Fibroblast of skin of scalp (primary cell): ENCODE results near the gene CPEB1.
"Not testable (repeated sequence)": the region's sequence is repeated elsewhere in the genome, so short reads cannot be mapped to it uniquely, and the experiment has no call there.

Experiments used
- DNase-seq: peaks from one replicate; pipeline ENCODE4 v3.0.0-alpha.2; 2013

CPEB1 gene

DNA sequence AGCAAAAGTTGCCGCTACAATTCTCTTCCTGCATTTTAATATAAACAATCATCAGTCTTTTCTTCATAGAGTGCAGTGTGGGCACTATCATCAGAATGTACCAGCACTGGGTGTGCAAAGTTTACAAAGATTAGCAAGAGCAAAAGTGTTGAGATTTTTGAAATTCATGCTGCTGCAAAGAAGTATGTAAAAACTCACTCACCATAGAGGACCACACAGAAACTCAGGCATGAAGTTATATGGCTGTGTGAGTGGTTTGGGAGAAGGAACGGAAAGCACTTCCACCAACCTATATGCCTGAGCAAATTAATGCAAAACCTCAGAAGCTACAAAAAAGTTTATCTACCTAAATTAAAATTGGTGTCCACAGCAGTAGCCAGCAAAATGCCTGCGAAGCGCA, 139.5 kb downstream of the CPEB1 start:
- DNase-seq, result peak; percentile 20

- DNase-seq, result not testable (repeated sequence)
These were observed 140.1 kb downstream of the CPEB1 start for GRCh38 chr15:82507087-82507486.

GRCh38 chr15:82505842-82506241, 141.3 kb downstream of the CPEB1 start:
- not testable (repeated sequence) for DNase-seq

DNA sequence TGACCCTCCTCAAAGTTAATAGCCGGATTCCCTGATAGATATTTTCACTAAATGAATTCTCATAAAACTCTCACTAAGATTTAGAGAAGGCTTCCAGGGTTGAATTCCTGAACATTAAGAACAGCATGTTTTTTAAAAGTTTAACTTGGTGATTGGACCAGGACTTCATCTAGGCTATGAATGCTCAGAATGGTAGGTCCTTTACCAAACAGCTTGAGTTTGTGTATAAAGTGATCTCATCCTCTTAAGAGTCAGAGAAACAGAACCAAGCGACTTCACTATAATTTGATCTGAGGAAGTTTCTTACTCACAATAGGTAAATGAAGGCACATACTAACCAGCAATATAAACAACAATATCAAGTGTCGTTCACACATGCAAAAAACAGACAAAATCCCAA, 143.1 kb downstream of the CPEB1 start:
- DNase-seq, result not testable (repeated sequence)

DNA sequence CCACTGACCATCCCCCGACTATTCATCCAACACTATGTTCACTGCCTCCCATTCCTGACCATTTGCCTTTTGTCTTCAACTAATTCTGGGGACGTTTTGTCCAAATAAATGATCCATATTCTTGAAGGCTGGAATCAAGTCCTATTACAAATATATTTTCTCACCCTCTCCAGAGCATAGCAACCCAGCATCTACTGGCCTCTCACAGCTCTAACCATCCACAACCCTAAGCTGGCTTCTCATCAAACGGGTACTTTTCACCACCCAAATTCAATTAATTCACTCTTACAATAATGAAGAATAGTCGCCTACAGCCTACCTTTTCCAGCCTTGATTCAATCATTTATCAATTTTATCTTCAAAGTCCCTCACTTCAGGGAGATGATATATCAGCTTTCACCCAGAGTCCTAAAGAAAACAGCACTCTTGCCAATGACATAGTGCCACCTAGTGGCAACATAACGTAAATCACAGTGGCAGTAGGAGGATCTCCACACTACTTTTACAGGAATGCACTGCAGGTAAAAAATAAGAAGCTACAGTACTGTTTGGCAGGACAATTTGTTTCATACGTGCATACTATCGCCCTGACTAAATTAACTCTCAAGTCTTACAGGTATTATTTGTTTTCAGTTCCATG, 144.3 kb downstream of the CPEB1 start:
- not testable (repeated sequence) for DNase-seq

DNA sequence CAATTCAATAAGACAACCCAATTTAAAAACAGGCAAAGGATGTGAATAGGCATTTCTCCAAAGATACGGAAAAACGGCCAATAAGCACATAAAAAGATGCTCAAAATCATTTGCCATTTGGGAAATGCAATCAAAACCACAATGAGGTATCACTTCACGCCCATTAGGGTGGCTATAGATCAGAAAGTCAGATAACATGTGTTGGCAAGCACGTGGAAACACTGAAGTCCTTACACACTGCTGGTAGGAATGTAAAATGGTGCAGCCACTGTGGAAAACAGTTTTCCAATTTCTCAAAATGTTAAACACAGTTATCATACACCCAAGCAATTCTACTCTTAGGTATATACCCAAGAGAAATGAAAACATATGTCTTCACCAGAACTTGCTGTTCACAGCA, 146.4 kb downstream of the CPEB1 start:
- DNase-seq, result not testable (repeated sequence)

- not testable (repeated sequence) for DNase-seq
These were observed 149.2 kb downstream of the CPEB1 start for GRCh38 chr15:82497978-82498377.
